ENCODE data around the gene RNF113B. TPM values are rescaled to one million over a fixed set of nuclear protein-coding genes. Genes with fewer than 3 reads are reported as not detected.
A peak's percentile ranks its signal among the peaks of the same experiment; 100 is the strongest.

The RNF113B gene
- total RNA-seq, 1 donor from 2014 or later = not detected

DNA sequence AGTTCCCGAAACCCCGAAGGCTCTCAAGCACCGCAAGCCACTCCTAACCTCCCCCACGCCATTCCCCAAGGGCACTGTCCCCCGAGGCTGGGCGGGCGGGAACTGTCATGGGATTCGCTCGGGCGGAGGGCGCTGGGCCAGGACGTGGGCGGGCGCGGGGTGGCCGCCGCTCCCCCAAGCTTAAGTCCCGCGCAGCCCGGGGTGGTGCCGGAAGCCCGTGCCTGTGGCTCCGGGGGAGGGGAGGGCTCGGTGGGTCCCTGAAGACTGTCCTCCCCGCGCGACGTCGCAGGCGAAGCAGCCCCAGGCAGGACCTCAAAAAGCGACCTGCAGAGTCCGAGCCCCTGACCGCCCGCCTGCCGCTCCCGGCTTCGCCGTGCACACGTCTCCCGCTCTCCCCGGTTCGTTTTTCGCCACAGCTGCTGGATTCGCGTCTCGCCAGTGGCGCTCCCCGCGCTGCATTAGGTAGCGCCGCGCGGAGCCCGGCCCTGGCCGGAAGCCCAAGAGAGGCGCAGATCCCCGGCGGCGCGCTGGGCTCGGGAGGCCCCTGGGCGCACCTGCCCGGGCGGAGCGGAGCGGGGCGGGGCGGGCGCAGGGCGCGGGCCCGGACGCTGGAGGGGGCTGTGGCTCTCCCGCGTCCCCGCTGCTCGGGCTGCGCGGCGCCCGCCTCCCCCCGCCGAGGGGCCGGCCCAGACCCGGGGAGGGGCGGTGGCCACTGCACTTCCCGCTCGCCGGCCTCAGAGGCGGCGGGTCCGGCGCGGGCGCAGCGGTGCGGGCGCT, 34.5 kb downstream of the RNF113B start, which contains the start of gene FARP1:
Gene FARP1, plus strand, starts transcription at position 715 of the 777 bp plus-strand sequence. CDS start 70,149 bp downstream, outside the sequence.
- H3K4me1 Mint-ChIP-seq (ENCODE audit: unreplicated experiment) = peaks cover 34% of the 10 kb centered on the region
- peak; percentile 91 for DNase-seq (ENCODE audit: extremely low spot score, unreplicated experiment)
- peak within 1 kb of the TSS; percentile 97 for H3K4me3 Mint-ChIP-seq
- H3K27me3 Mint-ChIP-seq = peaks cover 4% of the 10 kb centered on the region
- H3K9me3 Mint-ChIP-seq = peaks cover 5% of the 10 kb centered on the region
- TF ChIP-seq, protein P1, sequence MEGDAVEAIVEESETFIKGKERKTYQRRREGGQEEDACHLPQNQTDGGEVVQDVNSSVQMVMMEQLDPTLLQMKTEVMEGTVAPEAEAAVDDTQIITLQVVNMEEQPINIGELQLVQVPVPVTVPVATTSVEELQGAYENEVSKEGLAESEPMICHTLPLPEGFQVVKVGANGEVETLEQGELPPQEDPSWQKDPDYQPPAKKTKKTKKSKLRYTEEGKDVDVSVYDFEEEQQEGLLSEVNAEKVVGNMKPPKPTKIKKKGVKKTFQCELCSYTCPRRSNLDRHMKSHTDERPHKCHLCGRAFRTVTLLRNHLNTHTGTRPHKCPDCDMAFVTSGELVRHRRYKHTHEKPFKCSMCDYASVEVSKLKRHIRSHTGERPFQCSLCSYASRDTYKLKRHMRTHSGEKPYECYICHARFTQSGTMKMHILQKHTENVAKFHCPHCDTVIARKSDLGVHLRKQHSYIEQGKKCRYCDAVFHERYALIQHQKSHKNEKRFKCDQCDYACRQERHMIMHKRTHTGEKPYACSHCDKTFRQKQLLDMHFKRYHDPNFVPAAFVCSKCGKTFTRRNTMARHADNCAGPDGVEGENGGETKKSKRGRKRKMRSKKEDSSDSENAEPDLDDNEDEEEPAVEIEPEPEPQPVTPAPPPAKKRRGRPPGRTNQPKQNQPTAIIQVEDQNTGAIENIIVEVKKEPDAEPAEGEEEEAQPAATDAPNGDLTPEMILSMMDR (conservative IDR thresholded peaks at IDR 0.05) = peak; percentile 52
- peaks cover 4% of the 10 kb centered on the region for H3K36me3 Mint-ChIP-seq
- peak within 1 kb of the TSS; percentile 91 for H3K27ac Mint-ChIP-seq

DNA sequence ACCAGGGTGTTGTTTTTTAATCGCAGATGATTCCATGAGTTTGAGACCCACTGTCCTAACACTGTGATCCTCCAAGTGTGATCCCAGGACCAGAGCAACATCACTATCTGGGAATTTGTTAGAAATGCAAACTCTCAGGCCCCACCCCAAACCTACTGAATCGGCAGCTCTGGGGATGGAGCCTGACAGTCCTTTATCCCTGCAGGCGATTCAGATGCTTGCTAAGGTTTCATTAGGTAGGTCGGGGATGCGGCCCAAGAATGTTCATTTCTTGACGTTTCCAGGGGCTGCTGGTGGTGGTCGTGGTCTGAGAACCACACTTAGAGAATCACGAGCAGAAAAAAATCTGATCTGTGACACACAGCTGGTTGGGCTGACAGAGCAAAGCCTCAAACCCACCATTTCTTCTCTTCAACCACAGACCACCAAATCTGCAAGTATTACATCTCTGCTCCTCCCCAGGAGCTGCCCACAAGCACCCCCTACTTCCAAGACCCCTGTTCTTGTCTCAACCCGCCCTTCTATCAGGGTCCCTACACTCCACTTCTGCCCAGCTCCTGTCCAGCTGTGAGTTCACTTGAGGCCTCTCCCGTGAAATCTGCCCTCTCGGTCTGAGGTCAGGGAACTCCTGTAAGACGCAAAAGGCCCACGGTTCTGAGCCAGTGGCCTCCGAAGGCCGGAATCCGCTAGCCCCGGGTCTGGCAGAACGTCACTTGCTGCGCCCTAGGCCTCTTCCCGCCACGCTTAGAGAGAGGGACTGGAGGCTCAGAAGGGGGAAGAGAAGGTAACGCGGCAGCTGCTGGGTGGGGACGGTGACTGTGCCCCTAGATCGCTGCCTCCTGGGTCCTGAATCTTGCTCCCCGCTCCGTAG, 35.3 kb downstream of the RNF113B start:
- Mint-ChIP-seq H3K27ac (peak overlapping the region; percentile 81), H3K4me1 (ENCODE audit: unreplicated experiment) (peaks cover 26% of the 10 kb centered on the region), H3K27me3 (peaks cover 4% of the 10 kb centered on the region), H3K4me3 (peak overlapping the region; percentile 85), H3K9me3 (peaks cover 5% of the 10 kb centered on the region), H3K36me3 (peaks cover 4% of the 10 kb centered on the region)
- DNase-seq (ENCODE audit: extremely low spot score, unreplicated experiment) = no peak
- TF ChIP-seq, protein P1 (conservative IDR thresholded peaks at IDR 0.05) = no peak

DNA sequence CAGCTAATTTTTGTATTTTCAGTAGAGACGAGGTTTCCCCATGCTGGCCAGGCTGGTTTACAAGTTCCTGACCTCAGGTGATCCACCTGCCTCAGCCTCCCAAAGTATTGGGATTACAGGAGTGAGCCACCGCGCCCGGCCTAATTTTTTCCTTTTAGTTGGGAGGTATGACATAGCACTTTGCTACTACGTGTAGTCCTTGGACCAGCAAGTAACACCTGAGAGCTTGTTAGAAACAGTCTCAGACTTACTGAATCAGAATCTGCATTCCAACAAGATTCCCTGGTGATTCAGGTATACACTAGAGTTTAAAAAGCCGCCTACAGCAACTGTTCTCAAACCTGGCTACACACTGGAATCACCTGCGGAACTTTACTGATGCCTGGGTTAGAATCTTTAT, 36.0 kb downstream of the RNF113B start:
- H3K4me3 Mint-ChIP-seq = peak overlapping the region; percentile 85
- H3K27ac Mint-ChIP-seq = peak overlapping the region; percentile 39
- H3K27me3 Mint-ChIP-seq = peaks cover 4% of the 10 kb centered on the region
- peaks cover 5% of the 10 kb centered on the region for H3K9me3 Mint-ChIP-seq
- H3K4me1 Mint-ChIP-seq (ENCODE audit: unreplicated experiment) = peaks cover 22% of the 10 kb centered on the region
- TF ChIP-seq, protein P1 (conservative IDR thresholded peaks at IDR 0.05) = no peak
- H3K36me3 Mint-ChIP-seq = peaks cover 4% of the 10 kb centered on the region
- no peak for DNase-seq (ENCODE audit: extremely low spot score, unreplicated experiment)

DNA sequence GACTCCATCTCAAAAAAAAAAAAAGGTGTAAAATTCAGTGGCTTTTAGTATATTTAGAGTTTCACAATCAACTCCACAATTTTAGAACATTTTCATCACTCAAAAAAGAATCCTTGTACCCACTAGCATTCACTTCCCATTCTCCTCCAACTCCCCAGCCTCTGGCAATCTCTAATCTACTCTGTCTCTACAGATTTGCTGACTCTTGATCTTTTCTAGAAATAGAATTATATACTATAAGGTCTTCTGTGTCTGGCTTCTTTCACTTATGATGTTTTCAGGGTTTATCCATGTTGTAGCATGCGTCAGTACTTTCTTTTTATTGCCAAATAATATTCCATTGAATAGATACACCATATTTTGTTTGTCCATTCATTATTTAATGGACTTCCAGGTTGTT, 42.2 kb downstream of the RNF113B start:
- H3K9me3 Mint-ChIP-seq = peaks cover 5% of the 10 kb centered on the region
- no peaks in the 10 kb centered on the region for H3K4me1 Mint-ChIP-seq (ENCODE audit: unreplicated experiment)
- H3K27ac Mint-ChIP-seq = no peak overlapping the region
- peaks cover 3% of the 10 kb centered on the region for H3K36me3 Mint-ChIP-seq
- TF ChIP-seq, protein P1 (conservative IDR thresholded peaks at IDR 0.05) = no peak
- H3K27me3 Mint-ChIP-seq = peaks cover 5% of the 10 kb centered on the region
- no peak for DNase-seq (ENCODE audit: extremely low spot score, unreplicated experiment)
- H3K4me3 Mint-ChIP-seq = no peak overlapping the region

DNA sequence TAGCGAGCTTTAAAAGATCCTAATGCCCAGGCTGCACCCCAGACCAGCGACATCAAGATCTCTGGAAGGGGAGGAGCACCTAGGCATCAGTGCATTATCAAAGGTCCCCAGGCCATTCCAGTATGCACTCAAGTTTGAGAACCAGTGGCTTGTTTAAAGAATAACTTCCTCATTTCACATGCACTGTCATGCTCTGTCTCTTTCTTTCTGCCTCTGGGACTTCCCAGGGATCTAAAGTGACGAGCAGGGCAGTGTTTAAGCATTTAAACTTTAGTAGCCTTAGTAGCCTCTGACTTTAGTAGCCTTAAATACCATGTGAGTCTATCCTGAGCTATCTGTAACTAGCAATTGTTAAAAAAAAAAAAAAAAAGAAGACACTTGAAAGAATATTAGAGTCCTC, 43.1 kb downstream of the RNF113B start:
- TF ChIP-seq, protein P1 (conservative IDR thresholded peaks at IDR 0.05) = no peak
- Mint-ChIP-seq H3K27ac (no peak overlapping the region), H3K27me3 (peaks cover 5% of the 10 kb centered on the region), H3K9me3 (peaks cover 5% of the 10 kb centered on the region), H3K4me3 (no peak overlapping the region), H3K36me3 (peaks cover 3% of the 10 kb centered on the region), H3K4me1 (ENCODE audit: unreplicated experiment) (no peaks in the 10 kb centered on the region)
- DNase-seq (ENCODE audit: extremely low spot score, unreplicated experiment) = no peak
